Caco-2 (cell line): ENCODE results near the gene SPEG. TPM values are rescaled to one million over a fixed set of nuclear protein-coding genes. Genes with fewer than 3 reads are reported as not detected.

Experiments
- BruUV-seq: library from RNA; stranded (reverse); fragments of 400-500 nt; replicated peaks from 2 replicates; lab custom pipeline; 2021; lab: Mats Ljungman, UMichigan
- CTCF ChIA-PET: fragments of 300-600 bp; sonication (Branson Sonifier 250); formaldehyde crosslinking; loops from one replicate; lab custom pipeline; 2022; ENCODE audit warnings: antibody characterized with exemption; lab: Charles Lee
- POLR2A ChIA-PET: fragments of 300-600 bp; sonication (Branson Sonifier 250); formaldehyde crosslinking; loops from one replicate; lab custom pipeline; 2022; ENCODE audit warnings: antibody characterized with exemption; lab: Charles Lee
- DNase-seq, 2 experiments: peaks; one replicate each; pipeline versions ENCODE4 v3.0.0 to v3.0.0-alpha.2; 2020 to 2022
- H3K27me3 ChIP-seq: replicated peaks from 2 replicates; pipeline ENCODE4 v1.6.0; 2011; ENCODE audit warnings: low read length; ENCODE audit not compliant: control insufficient read depth, insufficient read depth
- H3K36me3 ChIP-seq: 2 replicates; pipeline ENCODE4 v1.5.1; 2011; ENCODE audit warnings: low read length; ENCODE audit not compliant: control insufficient read depth, insufficient read depth
- H3K4me1 ChIP-seq: fragments of 250-450 bp; sonication (Bioruptor Pico); 2 replicates; pipeline ENCODE4 v1.5.1; 2020; ENCODE audit warnings: mild to moderate bottlenecking
- H3K4me3 ChIP-seq: 2 replicates; pipeline ENCODE4 v1.5.1; 2011; ENCODE audit warnings: low read depth, mild to moderate bottlenecking, control low read depth, low read length
- H3K9me3 ChIP-seq: fragments of 250-450 bp; sonication (Bioruptor Pico); 2 replicates; pipeline ENCODE4 v1.5.1; 2020; ENCODE audit warnings: mild to moderate bottlenecking, moderate library complexity
- H3K27ac Mint-ChIP-seq: one replicate; pipeline ENCODE4 v1.8.0; 2022; ENCODE audit warnings: mixed read lengths; ENCODE audit not compliant: unreplicated experiment
- H3K27me3 Mint-ChIP-seq: one replicate; pipeline ENCODE4 v1.8.0; 2022; ENCODE audit warnings: mixed read lengths; ENCODE audit not compliant: insufficient read depth, unreplicated experiment
- H3K36me3 Mint-ChIP-seq: one replicate; pipeline ENCODE4 v1.8.0; 2022; ENCODE audit warnings: mild to moderate bottlenecking, mixed read lengths; ENCODE audit not compliant: insufficient read depth, unreplicated experiment
- H3K4me1 Mint-ChIP-seq: one replicate; pipeline ENCODE4 v1.8.0; 2022; ENCODE audit warnings: low read depth, mixed read lengths; ENCODE audit not compliant: unreplicated experiment
- H3K4me3 Mint-ChIP-seq: one replicate; pipeline ENCODE4 v1.8.0; 2022; ENCODE audit warnings: mild to moderate bottlenecking, moderate library complexity, mixed read lengths; ENCODE audit not compliant: unreplicated experiment
- H3K9me3 Mint-ChIP-seq: one replicate; pipeline ENCODE4 v1.8.0; 2022; ENCODE audit warnings: mixed read lengths; ENCODE audit not compliant: unreplicated experiment
- intact Hi-C: fragments of 100-400 bp; cut with micrococcal nuclease; formaldehyde crosslinking; loops from one replicate; pipeline ENCODE4 v1.10.0; 2022; ENCODE audit not compliant: unreplicated experiment
- total RNA-seq: library from RNA; stranded (reverse); gene quantifications from 2 replicates; pipeline ENCODE4 v1.2.3, GENCODE V29; 2022
- TF ChIP-seq, protein P1 (sequence below), 2 experiments: fragments of 200-600 bp in 1 of 2; IDR thresholded peaks; 1 replicate in 1 of 2; 2 replicates in 1 of 2; pipeline versions ENCODE4 v1.5.1 to v1.8.0; 2011 to 2022; ENCODE audit warnings: antibody characterized with exemption in 1 of 2, control low read depth in 1 of 2, inconsistent platforms in 1 of 2, low read depth in 1 of 2, low read length in 1 of 2, mild to moderate bottlenecking in 1 of 2, moderate library complexity in 1 of 2; ENCODE audit not compliant: insufficient read depth in 1 of 2, severe bottlenecking in 1 of 2, unreplicated experiment in 1 of 2

SPEG gene
- total RNA-seq, 1 experiment from 2014 or later, result 18.6 TPM

DNA sequence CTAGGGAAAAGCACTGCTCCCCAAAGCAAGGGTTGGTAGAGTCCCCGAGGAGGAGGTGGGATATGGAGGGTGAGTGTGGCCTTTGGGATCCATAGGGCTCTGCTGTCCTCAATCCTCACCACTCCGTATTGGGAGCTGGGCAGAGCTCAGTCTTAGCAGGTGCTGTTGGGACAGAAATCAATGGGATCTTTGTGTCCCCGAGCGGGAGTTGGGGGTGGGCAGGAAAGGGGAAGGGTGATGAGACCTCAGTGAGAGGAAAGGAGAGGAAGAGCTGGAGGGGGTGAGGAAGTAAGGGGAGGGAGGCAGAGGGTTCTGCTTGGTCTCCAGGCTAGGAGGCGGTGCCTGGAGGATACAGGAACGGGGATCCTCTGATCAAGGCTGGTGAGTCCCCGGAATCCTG is 82.2 kb downstream of the SPEG start:
- Histone ChIP-seq H3K4me3 (no peak overlapping the region), H3K27me3 (peaks cover 5% of the 10 kb centered on the region; the same call in 1 of the 2 replicates)
- CTCF ChIA-PET, result interaction anchor here (0.7 kb wide), 2 partner anchors 19 to 58 kb away, joined by 3 to 7 read pairs; partner anchors contain the start of gene GMPPA

GRCh38 chr2:219517954-219518778 is 83.5 kb downstream of the SPEG start:
- BruUV-seq, result no TSS peak
- intact Hi-C loops, result no loop called here
- no peaks in the 10 kb centered on the region for H3K36me3 Mint-ChIP-seq
- ChIA-PET CTCF (interaction anchor here (0.5 to 3.9 kb wide), 5 partner anchors 8 to 76 kb away, joined by 3 to 49 read pairs (median 6); partner anchors contain the start of gene GMPPA), POLR2A (no interaction called here)
- H3K4me3 Mint-ChIP-seq, result no peak overlapping the region
- H3K9me3 Mint-ChIP-seq, result no peaks in the 10 kb centered on the region
- H3K4me1 ChIP-seq, result peaks cover 21% of the 10 kb centered on the region
- peaks cover 27% of the 10 kb centered on the region for H3K27me3 Mint-ChIP-seq
- H3K27me3 ChIP-seq, result no peaks in the 10 kb centered on the region; the same call in 1 of the 2 replicates
- H3K9me3 ChIP-seq, result no peaks in the 10 kb centered on the region
- TF ChIP-seq, protein P1, sequence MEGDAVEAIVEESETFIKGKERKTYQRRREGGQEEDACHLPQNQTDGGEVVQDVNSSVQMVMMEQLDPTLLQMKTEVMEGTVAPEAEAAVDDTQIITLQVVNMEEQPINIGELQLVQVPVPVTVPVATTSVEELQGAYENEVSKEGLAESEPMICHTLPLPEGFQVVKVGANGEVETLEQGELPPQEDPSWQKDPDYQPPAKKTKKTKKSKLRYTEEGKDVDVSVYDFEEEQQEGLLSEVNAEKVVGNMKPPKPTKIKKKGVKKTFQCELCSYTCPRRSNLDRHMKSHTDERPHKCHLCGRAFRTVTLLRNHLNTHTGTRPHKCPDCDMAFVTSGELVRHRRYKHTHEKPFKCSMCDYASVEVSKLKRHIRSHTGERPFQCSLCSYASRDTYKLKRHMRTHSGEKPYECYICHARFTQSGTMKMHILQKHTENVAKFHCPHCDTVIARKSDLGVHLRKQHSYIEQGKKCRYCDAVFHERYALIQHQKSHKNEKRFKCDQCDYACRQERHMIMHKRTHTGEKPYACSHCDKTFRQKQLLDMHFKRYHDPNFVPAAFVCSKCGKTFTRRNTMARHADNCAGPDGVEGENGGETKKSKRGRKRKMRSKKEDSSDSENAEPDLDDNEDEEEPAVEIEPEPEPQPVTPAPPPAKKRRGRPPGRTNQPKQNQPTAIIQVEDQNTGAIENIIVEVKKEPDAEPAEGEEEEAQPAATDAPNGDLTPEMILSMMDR (IDR thresholded peaks at IDR 0.05; ENCODE audit: insufficient read depth in 1 of 2, low read depth in 1 of 2, low read length in 1 of 2, severe bottlenecking in 1 of 2, unreplicated experiment in 1 of 2), result no peak
- no peak overlapping the region for H3K4me3 ChIP-seq
- H3K36me3 ChIP-seq, result no peaks in the 10 kb centered on the region
- no peak overlapping the region for H3K27ac Mint-ChIP-seq
- peaks cover 24% of the 10 kb centered on the region for H3K4me1 Mint-ChIP-seq
- no peak for DNase-seq

More for the DNA sequence above, 82.2 kb downstream of the SPEG start:
- Mint-ChIP-seq H3K9me3 (no peaks in the 10 kb centered on the region), H3K27me3 (peaks cover 32% of the 10 kb centered on the region), H3K36me3 (no peaks in the 10 kb centered on the region), H3K4me1 (peaks cover 20% of the 10 kb centered on the region), H3K4me3 (no peak overlapping the region), H3K27ac (no peak overlapping the region)
- no peaks in the 10 kb centered on the region for H3K36me3 ChIP-seq
- BruUV-seq, result no TSS peak
- POLR2A ChIA-PET, result interaction anchor here (1.3 kb wide), 1 partner anchor 18 kb away, joined by 8 read pairs; the partner anchor contains the start of gene GMPPA
- no peaks in the 10 kb centered on the region for H3K9me3 ChIP-seq
- no peak for DNase-seq
- intact Hi-C loops, result no loop called here
- H3K4me1 ChIP-seq, result peaks cover 19% of the 10 kb centered on the region
- TF ChIP-seq, protein P1 (IDR thresholded peaks at IDR 0.05; ENCODE audit: insufficient read depth in 1 of 2, low read depth in 1 of 2, low read length in 1 of 2, severe bottlenecking in 1 of 2, unreplicated experiment in 1 of 2), result no peak

GRCh38 chr2:219519526-219519916 is 84.9 kb downstream of the SPEG start:
- no TSS peak for BruUV-seq
- ChIA-PET CTCF (interaction anchor here (1.2 to 3.9 kb wide), 4 partner anchors 8 to 43 kb away, joined by 4 to 49 read pairs (median 17); partner anchors contain the start of gene GMPPA), POLR2A (no interaction called here)
- no peaks in the 10 kb centered on the region for H3K36me3 ChIP-seq
- no peak for DNase-seq
- H3K27me3 ChIP-seq, result no peaks in the 10 kb centered on the region; the same call in 1 of the 2 replicates
- Mint-ChIP-seq H3K27ac (no peak overlapping the region), H3K4me3 (no peak overlapping the region), H3K4me1 (peaks cover 13% of the 10 kb centered on the region), H3K27me3 (peaks cover 16% of the 10 kb centered on the region), H3K9me3 (no peaks in the 10 kb centered on the region), H3K36me3 (no peaks in the 10 kb centered on the region)
- H3K4me3 ChIP-seq, result no peak overlapping the region
- H3K4me1 ChIP-seq, result peaks cover 12% of the 10 kb centered on the region
- H3K9me3 ChIP-seq, result no peaks in the 10 kb centered on the region
- TF ChIP-seq, protein P1 (IDR thresholded peaks at IDR 0.05; ENCODE audit: insufficient read depth in 1 of 2, low read depth in 1 of 2, low read length in 1 of 2, severe bottlenecking in 1 of 2, unreplicated experiment in 1 of 2), result no peak
- intact Hi-C loops, result no loop called here
